Activated CD4-positive, alpha-beta T cell treated with anti-CD3 and anti-CD28 coated beads for 36 hours (primary cell): ENCODE data around the gene SMG6. TPM values are rescaled to one million over a fixed set of nuclear protein-coding genes. Genes with fewer than 3 reads are reported as not detected.

Experiments
- ATAC-seq: fragments of 200-7000 bp; cut with Tn5 transposase; one replicate; pipeline ENCODE4 v1.10.0; 2021; ENCODE audit warnings: mild to moderate bottlenecking, moderate library complexity
- CTCF ChIA-PET: fragments of 350-600 bp; sonication (Branson Sonifier 250); formaldehyde crosslinking; loops from one replicate; lab custom pipeline; 2021; ENCODE audit warnings: antibody characterized with exemption; lab: Charles Lee
- POLR2A ChIA-PET: fragments of 350-600 bp; sonication (Branson Sonifier 250); formaldehyde crosslinking; loops from one replicate; lab custom pipeline; 2021; ENCODE audit warnings: antibody characterized with exemption, inconsistent platforms; lab: Charles Lee
- DNase-seq: peaks from one replicate; pipeline ENCODE4 v3.0.0-alpha.2; 2020
- H3K27ac Mint-ChIP-seq: one replicate; pipeline ENCODE4 v1.8.0; 2021; ENCODE audit warnings: mixed read lengths
- H3K27me3 Mint-ChIP-seq: one replicate; pipeline ENCODE4 v1.8.0; 2021; ENCODE audit warnings: mixed read lengths
- H3K36me3 Mint-ChIP-seq: one replicate; pipeline ENCODE4 v1.8.0; 2021; ENCODE audit warnings: low read depth, mixed read lengths
- H3K4me1 Mint-ChIP-seq: one replicate; pipeline ENCODE4 v1.8.0; 2021; ENCODE audit warnings: mixed read lengths
- H3K4me3 Mint-ChIP-seq: one replicate; pipeline ENCODE4 v1.8.0; 2021; ENCODE audit warnings: mild to moderate bottlenecking, moderate library complexity, mixed read lengths
- H3K9me3 Mint-ChIP-seq: one replicate; pipeline ENCODE4 v1.8.0; 2021; ENCODE audit warnings: low read depth, mixed read lengths
- intact Hi-C, 2 experiments: fragments of 100-400 bp; cut with DNase I in 1 of 2; cut with micrococcal nuclease in 1 of 2; formaldehyde crosslinking; loops; one replicate each; pipeline versions ENCODE4 v1.14.2 to v1.15.1; 2022 to 2024; cut with DNase I, micrococcal nuclease
- total RNA-seq, 2 experiments: library from RNA; stranded (reverse); gene quantifications; one replicate each; pipeline ENCODE4 v1.2.3, GENCODE V29; 2021

The SMG6 gene
- total RNA-seq, 2 experiments from 2014 or later: 28.5 to 31.4 TPM

DNA sequence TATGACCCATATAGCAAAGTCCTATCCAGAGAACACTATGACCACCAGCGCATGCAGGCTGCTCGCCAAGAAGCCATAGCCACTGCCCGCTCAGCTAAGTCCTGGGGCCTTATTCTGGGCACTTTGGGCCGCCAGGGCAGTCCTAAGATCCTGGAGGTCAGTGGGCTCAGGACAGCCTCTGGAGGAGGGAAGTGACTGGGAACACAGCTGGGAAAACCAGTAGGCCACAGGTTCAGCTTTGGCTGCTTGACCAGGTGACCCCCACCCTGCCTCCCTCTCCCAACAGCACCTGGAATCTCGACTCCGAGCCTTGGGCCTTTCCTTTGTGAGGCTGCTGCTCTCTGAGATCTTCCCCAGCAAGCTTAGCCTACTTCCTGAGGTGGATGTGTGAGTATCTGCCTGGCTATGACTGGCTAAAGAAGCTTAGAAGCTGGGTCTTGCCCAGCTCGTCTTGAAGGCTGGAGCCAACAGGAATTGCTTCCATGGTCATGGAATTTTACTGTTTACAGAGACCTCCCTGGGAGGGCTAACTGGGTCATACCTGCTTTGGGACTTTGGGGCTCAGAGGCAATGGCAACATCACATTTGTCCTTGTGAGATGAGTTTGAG lies 263.3 kb downstream of the SMG6 start:
- H3K36me3 Mint-ChIP-seq: peaks cover 33% of the 10 kb centered on the region
- H3K4me3 Mint-ChIP-seq: no peak overlapping the region
- intact Hi-C loops: loop anchor here in 1 of 2 experiments (5.0 kb wide), 2 partner anchors 323 to 352 kb away; no protein-coding TSS in a partner anchor
- ChIA-PET POLR2A (no interaction called here), CTCF (interaction anchor here (0.8 to 2.2 kb wide), 3 partner anchors 8 to 342 kb away, joined by 3 to 5 read pairs (median 4); no protein-coding TSS in a partner anchor)
- DNase-seq (no peak), ATAC-seq (no peak)
- H3K9me3 Mint-ChIP-seq: no peaks in the 10 kb centered on the region
- H3K27me3 Mint-ChIP-seq: no peaks in the 10 kb centered on the region
- H3K4me1 Mint-ChIP-seq: peaks cover 23% of the 10 kb centered on the region
- no peak overlapping the region for H3K27ac Mint-ChIP-seq

GRCh38 chr17:2037155-2037554 lies 266.4 kb downstream of the SMG6 start:
- ATAC-seq (no peak), DNase-seq (no peak)
- ChIA-PET CTCF (no interaction called here), POLR2A (no interaction called here)
- no peak overlapping the region for H3K27ac Mint-ChIP-seq
- H3K4me3 Mint-ChIP-seq: no peak overlapping the region
- H3K9me3 Mint-ChIP-seq: no peaks in the 10 kb centered on the region
- no peaks in the 10 kb centered on the region for H3K27me3 Mint-ChIP-seq
- intact Hi-C loops: no loop called here
- peaks cover 15% of the 10 kb centered on the region for H3K36me3 Mint-ChIP-seq
- H3K4me1 Mint-ChIP-seq: peaks cover 13% of the 10 kb centered on the region

DNA sequence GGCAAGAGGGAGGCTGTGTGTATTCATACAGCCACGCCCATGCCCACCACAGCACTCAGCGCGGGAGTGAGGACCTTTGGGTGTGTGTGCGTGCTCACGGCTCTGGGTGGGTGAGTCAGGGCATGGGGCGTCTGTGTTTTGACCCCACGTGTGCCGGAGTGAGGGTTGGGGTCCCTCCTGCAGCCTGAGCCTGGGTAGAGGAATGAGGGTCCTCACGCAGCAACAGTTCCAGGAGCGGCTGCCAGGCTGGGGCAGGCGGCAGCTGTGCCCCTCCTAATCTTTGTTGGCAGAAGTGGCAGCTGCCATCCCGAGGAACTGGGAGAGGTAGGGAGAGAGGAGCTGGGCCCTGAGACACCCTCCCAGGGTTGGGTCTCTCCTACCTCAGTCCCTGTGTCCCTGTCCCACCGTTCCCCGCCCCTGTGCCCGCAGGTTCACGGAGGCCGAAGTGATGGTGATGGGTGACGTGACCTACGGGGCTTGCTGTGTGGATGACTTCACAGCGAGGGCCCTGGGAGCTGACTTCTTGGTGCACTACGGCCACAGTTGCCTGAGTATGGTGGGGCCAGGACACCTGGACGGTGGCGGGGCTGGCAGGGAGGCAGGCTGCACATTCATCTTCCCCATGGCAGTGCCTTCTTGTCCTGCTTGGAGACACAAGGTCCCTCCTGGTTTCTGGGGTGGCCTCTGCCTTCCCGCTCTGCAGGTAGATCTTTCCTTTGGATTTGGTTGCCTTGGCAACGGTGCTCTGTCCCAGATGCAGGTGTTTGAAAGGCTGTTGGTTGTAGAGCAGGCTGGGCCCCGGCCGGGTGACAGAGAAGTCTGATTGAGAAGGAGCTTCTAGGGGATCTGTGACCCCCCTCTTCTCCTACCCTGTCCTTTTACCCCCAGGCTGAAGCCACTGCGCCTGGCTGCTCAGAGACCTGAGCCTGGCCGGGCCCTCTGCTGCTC lies 267.8 kb downstream of the SMG6 start:
- DNase-seq: no peak
- ATAC-seq: no peak
- peaks cover 14% of the 10 kb centered on the region for H3K36me3 Mint-ChIP-seq
- ChIA-PET POLR2A (interaction anchor here (0.6 kb wide), 1 partner anchor 11 kb away, joined by 4 read pairs; the partner anchor contains the start of gene RTN4RL1), CTCF (no interaction called here)
- no peaks in the 10 kb centered on the region for H3K9me3 Mint-ChIP-seq
- no peak overlapping the region for H3K4me3 Mint-ChIP-seq
- intact Hi-C loops: no loop called here
- no peak overlapping the region for H3K27ac Mint-ChIP-seq
- H3K4me1 Mint-ChIP-seq: peaks cover 17% of the 10 kb centered on the region
- H3K27me3 Mint-ChIP-seq: no peaks in the 10 kb centered on the region

DNA sequence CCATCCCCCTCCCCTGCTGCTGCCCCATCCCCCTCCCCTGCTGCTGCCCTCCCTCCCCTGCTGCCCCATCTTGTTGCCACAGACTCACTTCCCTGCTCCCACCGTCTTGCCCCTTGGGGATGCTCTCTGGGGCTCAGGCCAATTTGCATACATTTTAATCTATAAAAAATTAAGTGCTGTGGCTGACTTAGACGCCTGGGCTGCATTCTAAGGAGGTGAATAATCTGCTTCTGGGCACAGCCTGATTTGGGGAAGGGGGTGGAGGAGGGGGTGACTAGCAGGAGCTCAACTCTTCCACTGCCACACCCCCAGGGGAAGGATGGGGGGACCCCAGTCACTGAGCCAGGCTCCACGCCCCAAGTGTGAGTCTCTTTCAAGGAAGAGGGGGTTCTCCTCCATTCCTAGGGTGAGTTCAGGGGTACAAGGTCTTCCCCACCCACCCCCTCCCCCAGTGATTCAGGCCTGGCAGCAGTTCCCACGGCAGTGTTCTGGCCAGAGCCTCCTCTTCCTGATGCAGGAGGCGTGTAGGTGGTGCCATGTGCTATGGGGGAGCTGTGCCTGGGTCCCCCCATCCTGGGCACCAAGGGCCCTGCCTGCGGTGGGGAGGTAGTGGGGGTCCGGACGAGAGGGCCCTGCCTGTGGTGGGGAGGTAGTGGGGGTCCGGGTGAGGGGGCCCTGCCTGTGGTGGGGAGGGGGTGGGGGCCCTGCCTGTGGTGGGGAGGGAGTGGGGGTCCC lies 268.6 kb downstream of the SMG6 start:
- DNase-seq (no peak), ATAC-seq (no peak)
- H3K4me1 Mint-ChIP-seq: peaks cover 18% of the 10 kb centered on the region
- H3K27ac Mint-ChIP-seq: no peak overlapping the region
- no peak overlapping the region for H3K4me3 Mint-ChIP-seq
- peaks cover 13% of the 10 kb centered on the region for H3K36me3 Mint-ChIP-seq
- ChIA-PET CTCF (interaction anchor here (0.6 kb wide), 1 partner anchor 366 kb away, joined by 3 read pairs; the partner anchor contains the start of gene MNT), POLR2A (no interaction called here)
- intact Hi-C loops: no loop called here
- no peaks in the 10 kb centered on the region for H3K27me3 Mint-ChIP-seq
- no peaks in the 10 kb centered on the region for H3K9me3 Mint-ChIP-seq

DNA sequence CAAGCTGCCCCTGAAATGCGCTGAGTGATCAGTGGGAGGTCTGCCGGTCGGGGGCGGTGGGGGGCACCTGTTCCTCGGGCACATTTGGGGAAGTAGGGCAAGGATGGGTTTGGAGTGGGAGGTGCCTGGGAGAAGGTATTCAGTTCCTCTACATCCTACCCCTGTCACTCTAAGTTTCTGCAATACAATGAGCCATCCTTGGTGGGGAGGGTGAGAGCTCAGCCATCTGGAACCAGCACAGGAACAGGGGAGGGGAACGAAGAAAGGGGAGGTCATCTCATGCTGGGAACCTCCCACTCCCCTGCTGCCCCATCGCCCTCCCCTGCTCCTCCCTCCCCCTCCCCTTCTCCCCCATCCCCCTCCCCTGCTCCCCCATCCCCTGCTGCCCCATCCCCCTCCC lies 269.4 kb downstream of the SMG6 start:
- H3K27ac Mint-ChIP-seq: no peak overlapping the region
- peaks cover 11% of the 10 kb centered on the region for H3K36me3 Mint-ChIP-seq
- no peak overlapping the region for H3K4me3 Mint-ChIP-seq
- H3K27me3 Mint-ChIP-seq: no peaks in the 10 kb centered on the region
- DNase-seq: no peak
- no peak for ATAC-seq
- ChIA-PET CTCF (interaction anchor here (0.6 to 1.1 kb wide), 2 partner anchors 11 to 156 kb away, joined by 3 read pairs; no protein-coding TSS in a partner anchor), POLR2A (no interaction called here)
- intact Hi-C loops: no loop called here
- no peaks in the 10 kb centered on the region for H3K9me3 Mint-ChIP-seq
- H3K4me1 Mint-ChIP-seq: peaks cover 18% of the 10 kb centered on the region

GRCh38 chr17:2033153-2033552 lies 270.4 kb downstream of the SMG6 start:
- CTCF ChIA-PET: interaction anchor here (1.1 to 1.5 kb wide), 3 partner anchors 12 to 124 kb away, joined by 3 to 4 read pairs (median 3); no protein-coding TSS in a partner anchor
- Mint-ChIP-seq H3K36me3 (peaks cover 7% of the 10 kb centered on the region), H3K4me3 (no peak overlapping the region), H3K4me1 (peaks cover 18% of the 10 kb centered on the region), H3K27ac (no peak overlapping the region), H3K9me3 (no peaks in the 10 kb centered on the region), H3K27me3 (no peaks in the 10 kb centered on the region)
- intact Hi-C loops: no loop called here
- DNase-seq (no peak), ATAC-seq (no peak)
- POLR2A ChIA-PET: no interaction called here

GRCh38 chr17:2030779-2031163 lies 272.8 kb downstream of the SMG6 start:
- Mint-ChIP-seq H3K4me1 (peaks cover 22% of the 10 kb centered on the region), H3K9me3 (no peaks in the 10 kb centered on the region), H3K36me3 (no peaks in the 10 kb centered on the region), H3K4me3 (peak overlapping the region; percentile 88), H3K27ac (peak overlapping the region; percentile 78), H3K27me3 (peaks cover 16% of the 10 kb centered on the region)
- CTCF ChIA-PET: interaction anchor here (0.5 to 0.6 kb wide), 2 partner anchors 10 to 122 kb away, joined by 3 to 4 read pairs; no protein-coding TSS in a partner anchor
- peak; percentile 10 for ATAC-seq
- intact Hi-C loops: loop anchor here in 1 of 2 experiments (1.0 kb wide), 9 partner anchors 11 to 381 kb away; partner anchors contain the start of genes PRPF8, RILP, SMG6 and SMYD4
- DNase-seq: peak; percentile 76
- POLR2A ChIA-PET: interaction anchor here (1.2 kb wide), 1 partner anchor 314 kb away, joined by 4 read pairs; no protein-coding TSS in a partner anchor

DNA sequence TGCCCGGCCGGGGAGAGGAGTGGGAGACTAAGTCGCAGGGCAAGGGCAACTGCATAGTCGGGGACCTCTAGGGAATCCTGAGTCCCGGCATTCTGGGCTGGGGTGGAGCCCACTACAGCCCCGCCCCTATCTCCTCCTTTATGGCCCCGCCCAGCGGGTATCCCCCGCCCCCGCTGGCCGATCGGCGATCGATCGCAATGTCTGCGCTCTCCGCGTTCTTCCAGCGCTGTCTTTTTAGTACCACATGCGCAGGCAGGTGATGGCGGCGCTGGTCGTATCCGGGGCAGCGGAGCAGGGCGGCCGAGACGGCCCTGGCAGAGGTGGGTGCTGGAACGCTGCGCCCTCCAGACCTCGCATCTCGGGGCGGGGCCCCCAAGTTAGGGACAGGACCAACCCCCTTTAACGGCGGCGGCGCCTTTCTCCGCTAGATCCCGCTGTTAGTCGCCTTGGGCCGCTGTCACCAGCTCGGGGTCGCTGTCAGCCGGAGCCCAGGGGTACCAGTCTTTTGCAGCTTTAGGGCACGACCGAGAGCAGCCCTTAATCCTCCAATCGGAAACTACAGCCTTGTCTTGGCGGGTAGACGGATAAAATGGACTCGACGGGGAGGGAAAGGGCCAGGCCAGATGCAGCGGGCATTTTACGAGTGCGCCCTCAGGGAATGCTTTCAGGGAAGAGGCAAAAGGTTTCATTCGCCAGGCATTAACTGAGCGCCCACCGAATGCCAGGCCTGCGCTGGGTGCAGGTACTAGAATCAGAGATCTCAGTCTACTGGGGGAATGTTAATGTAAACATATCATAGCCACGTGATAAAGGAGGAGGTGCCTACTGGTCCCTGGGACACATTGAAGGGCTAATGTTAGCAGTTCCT lies 273.4 kb downstream of the SMG6 start, which contains the start of gene DPH1:
Gene DPH1 (plus strand): TSS at position 243 of the 868 bp plus-strand sequence. CDS start 17 bp downstream, at position 260.
- Mint-ChIP-seq H3K36me3 (no peaks in the 10 kb centered on the region), H3K27ac (peak within 1 kb of the TSS; percentile 78), H3K9me3 (no peaks in the 10 kb centered on the region), H3K4me1 (peaks cover 24% of the 10 kb centered on the region), H3K4me3 (peak within 1 kb of the TSS; percentile 88), H3K27me3 (peaks cover 20% of the 10 kb centered on the region)
- DNase-seq: peak; percentile 94
- ChIA-PET POLR2A (interaction anchor here (0.6 to 1.2 kb wide), 4 partner anchors 149 to 570 kb away, joined by 3 to 6 read pairs (median 5); no protein-coding TSS in a partner anchor), CTCF (interaction anchor here (0.5 to 1.1 kb wide), 6 partner anchors 11 to 371 kb away, joined by 3 to 4 read pairs (median 3); no protein-coding TSS in a partner anchor)
- ATAC-seq: peak; percentile 91
- intact Hi-C loops: loop anchor here (1.0 to 5.0 kb wide), 12 partner anchors 11 to 381 kb away; partner anchors contain the start of genes WDR81 (in 2 of the 2), PRPF8 (in 1 of the 2), RILP (in 1 of the 2) and SMG6 (in 1 of the 2)

- no peak overlapping the region for H3K27ac Mint-ChIP-seq
- no peaks in the 10 kb centered on the region for H3K9me3 Mint-ChIP-seq
- peak overlapping the region; percentile 8 for H3K4me3 Mint-ChIP-seq
- no peak for ATAC-seq
- POLR2A ChIA-PET: no interaction called here
- H3K36me3 Mint-ChIP-seq: no peaks in the 10 kb centered on the region
- peaks cover 22% of the 10 kb centered on the region for H3K27me3 Mint-ChIP-seq
- intact Hi-C loops: loop anchor here (5.0 kb wide), 3 partner anchors 121 to 306 kb away; partner anchors contain the start of gene WDR81 (in 1 of the 2)
- no peak for DNase-seq
- H3K4me1 Mint-ChIP-seq: peaks cover 26% of the 10 kb centered on the region
- CTCF ChIA-PET: interaction anchor here (0.6 to 1.0 kb wide), 5 partner anchors 13 to 163 kb away, joined by 3 to 4 read pairs (median 3); partner anchors contain the start of gene OVCA2
Measured at GRCh38 chr17:2028737-2029136, 274.8 kb downstream of the SMG6 start.
